ENCODE measurements around the gene CDC5L.

GRCh38 chr6:44363377-44363926, 24.1 kb upstream of the CDC5L start:
- TF ChIP-seq REST (IDR thresholded peaks at IDR 0.05; ENCODE audit: insufficient read depth in 1 of 2, low read depth in 2 of 2, low read length in 2 of 2) (no peak), POLR2AphosphoS5 (IDR thresholded peaks at IDR 0.05; ENCODE audit: low read depth, low read length) (no peak), SIN3A (IDR thresholded peaks at IDR 0.05; ENCODE audit: borderline replicate concordance, insufficient read depth, low read length) (no peak)
